Skeletal muscle tissue (tissue), 5 donors: ENCODE data around the gene SSX2B. TPM values are rescaled to one million over a fixed set of nuclear protein-coding genes. Genes with fewer than 3 reads are reported as not detected.
"Not testable (repeated sequence)": the region's sequence is repeated elsewhere in the genome, so short reads cannot be mapped to it uniquely, and the experiment has no call there.

Experiments used
- H3K27ac ChIP-seq: one replicate; pipeline ENCODE4 v1.7.0; 2013; ENCODE audit warnings: mild to moderate bottlenecking, low read depth, low read length, inconsistent platforms
- H3K27me3 ChIP-seq, 3 donors: one replicate each; pipeline ENCODE4 v1.7.0; 2013; ENCODE audit warnings: low read length in 3 of 3; ENCODE audit not compliant: control insufficient read depth in 3 of 3, insufficient read depth in 3 of 3
- H3K36me3 ChIP-seq, 3 donors: one replicate each; pipeline ENCODE4 v1.7.0; 2013; ENCODE audit warnings: low read length in 3 of 3; ENCODE audit not compliant: control insufficient read depth in 3 of 3, insufficient read depth in 3 of 3
- H3K4me1 ChIP-seq, 3 donors: one replicate each; pipeline ENCODE4 v1.7.0; 2013; ENCODE audit warnings: low read length in 3 of 3, mild to moderate bottlenecking in 3 of 3; ENCODE audit not compliant: control insufficient read depth in 3 of 3, insufficient read depth in 3 of 3
- H3K4me3 ChIP-seq, 3 donors: one replicate each; pipeline ENCODE4 v1.7.0; 2013; ENCODE audit warnings: low read length in 3 of 3
- H3K9ac ChIP-seq, 3 donors: one replicate each; pipeline ENCODE4 v1.7.0; 2013; ENCODE audit warnings: low read length in 3 of 3, mild to moderate bottlenecking in 3 of 3, moderate library complexity in 2 of 3, low read depth in 1 of 3
- H3K9me3 ChIP-seq, 3 donors: one replicate each; pipeline ENCODE4 v1.7.0; 2013; ENCODE audit warnings: low read length in 3 of 3; ENCODE audit not compliant: control insufficient read depth in 3 of 3
- small RNA-seq: library from RNA; depleted of rRNA; stranded (forward); fragments of <200 nt; gene quantifications from one replicate; pipeline ENCODE3, GENCODE V24; 2014
- total RNA-seq: library from RNA; depleted of rRNA; stranded (reverse); fragments of >200 nt; gene quantifications from one replicate; pipeline ENCODE4 v1.2.3, GENCODE V29; 2014
- donor health status: Osteomylitis.

SSX2B gene, protein sequence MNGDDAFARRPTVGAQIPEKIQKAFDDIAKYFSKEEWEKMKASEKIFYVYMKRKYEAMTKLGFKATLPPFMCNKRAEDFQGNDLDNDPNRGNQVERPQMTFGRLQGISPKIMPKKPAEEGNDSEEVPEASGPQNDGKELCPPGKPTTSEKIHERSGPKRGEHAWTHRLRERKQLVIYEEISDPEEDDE
- not detected for total RNA-seq

DNA sequence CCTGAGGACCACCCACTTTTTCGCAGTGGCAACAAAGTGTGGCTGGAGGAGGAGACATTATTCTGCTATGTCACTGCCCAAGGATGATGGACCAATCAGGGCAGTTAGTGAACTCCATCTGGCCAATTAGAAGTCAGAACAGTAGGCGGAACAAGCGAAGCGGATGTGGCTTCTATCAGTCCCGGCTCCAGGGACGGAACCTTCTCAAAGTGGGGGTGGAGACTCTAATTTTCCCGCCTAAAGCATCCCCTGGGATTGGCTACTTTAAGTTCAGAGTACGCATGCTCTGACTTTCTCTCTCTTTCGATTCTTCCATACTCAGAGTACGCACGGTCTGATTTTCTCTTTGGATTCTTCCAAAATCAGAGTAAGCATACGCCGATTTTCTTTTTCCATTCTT is at the start of gene SSX2B:
Gene SSX2B (plus strand): TSS at position 301 of the 400 bp plus-strand sequence. CDS start 1,429 bp downstream, outside the sequence.
- H3K9me3 ChIP-seq, H3K27ac ChIP-seq, H3K27me3 ChIP-seq, H3K4me1 ChIP-seq, H3K4me3 ChIP-seq, H3K9ac ChIP-seq, H3K36me3 ChIP-seq: not testable (repeated sequence)

DNA sequence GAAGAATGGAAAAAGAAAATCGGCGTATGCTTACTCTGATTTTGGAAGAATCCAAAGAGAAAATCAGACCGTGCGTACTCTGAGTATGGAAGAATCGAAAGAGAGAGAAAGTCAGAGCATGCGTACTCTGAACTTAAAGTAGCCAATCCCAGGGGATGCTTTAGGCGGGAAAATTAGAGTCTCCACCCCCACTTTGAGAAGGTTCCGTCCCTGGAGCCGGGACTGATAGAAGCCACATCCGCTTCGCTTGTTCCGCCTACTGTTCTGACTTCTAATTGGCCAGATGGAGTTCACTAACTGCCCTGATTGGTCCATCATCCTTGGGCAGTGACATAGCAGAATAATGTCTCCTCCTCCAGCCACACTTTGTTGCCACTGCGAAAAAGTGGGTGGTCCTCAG is 44.0 kb upstream of the SSX2B start, which contains the start of gene SSX2:
Gene SSX2 (minus strand): TSS at position 101 of the 400 bp plus-strand sequence. CDS start 1,429 bp downstream, outside the sequence.
- H3K27ac ChIP-seq, H3K9me3 ChIP-seq: not testable (repeated sequence)

DNA sequence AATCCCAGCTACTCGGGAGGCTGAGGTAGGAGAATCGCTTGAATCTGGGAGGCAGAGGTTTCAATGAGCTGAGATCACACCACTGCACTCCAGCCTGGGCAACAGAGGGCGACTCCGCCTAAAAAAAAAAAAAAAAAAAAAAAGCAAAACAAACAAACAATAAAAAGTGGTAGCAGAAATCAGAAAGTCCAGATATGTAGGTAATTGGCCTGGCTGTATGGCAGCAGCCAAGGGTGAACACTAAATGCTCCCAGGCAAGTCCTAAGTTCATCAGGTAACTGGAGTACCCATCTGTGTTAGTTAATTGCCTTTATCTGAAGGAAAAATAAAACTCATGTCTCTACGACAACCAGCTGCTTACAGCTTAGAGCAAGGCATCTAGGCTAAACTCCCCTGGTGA is 14.9 kb downstream of the SSX2B start:
- H3K9ac ChIP-seq, H3K36me3 ChIP-seq, H3K27me3 ChIP-seq, H3K4me1 ChIP-seq, H3K9me3 ChIP-seq, H3K27ac ChIP-seq, H3K4me3 ChIP-seq: not testable (repeated sequence)

More for the DNA sequence above, 44.0 kb upstream of the SSX2B start, which contains the start of gene SSX2:
- H3K36me3 ChIP-seq, H3K4me1 ChIP-seq, H3K4me3 ChIP-seq, H3K27me3 ChIP-seq, H3K9ac ChIP-seq: not testable (repeated sequence)

DNA sequence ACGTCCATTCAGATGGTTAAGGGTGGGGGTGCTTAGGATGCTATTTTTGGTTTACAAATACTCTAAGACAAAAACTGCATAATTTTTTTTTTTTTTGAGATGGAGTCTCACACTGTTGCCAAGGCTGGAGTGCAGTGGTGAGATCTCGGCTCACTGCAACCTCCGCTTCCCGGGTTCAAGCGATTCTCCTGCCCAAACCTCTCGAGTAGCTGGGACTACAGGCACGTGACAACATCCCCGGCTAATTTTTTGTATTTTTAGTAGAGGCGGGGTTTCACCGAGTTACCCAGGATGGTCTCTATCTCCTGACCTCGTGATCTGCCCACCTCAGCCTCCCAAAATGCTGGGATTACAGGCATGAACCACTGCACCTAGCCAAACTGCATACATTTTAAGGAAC is 22.5 kb downstream of the SSX2B start:
- H3K9me3 ChIP-seq, H3K4me1 ChIP-seq, H3K36me3 ChIP-seq, H3K4me3 ChIP-seq, H3K27ac ChIP-seq, H3K9ac ChIP-seq, H3K27me3 ChIP-seq: not testable (repeated sequence)

DNA sequence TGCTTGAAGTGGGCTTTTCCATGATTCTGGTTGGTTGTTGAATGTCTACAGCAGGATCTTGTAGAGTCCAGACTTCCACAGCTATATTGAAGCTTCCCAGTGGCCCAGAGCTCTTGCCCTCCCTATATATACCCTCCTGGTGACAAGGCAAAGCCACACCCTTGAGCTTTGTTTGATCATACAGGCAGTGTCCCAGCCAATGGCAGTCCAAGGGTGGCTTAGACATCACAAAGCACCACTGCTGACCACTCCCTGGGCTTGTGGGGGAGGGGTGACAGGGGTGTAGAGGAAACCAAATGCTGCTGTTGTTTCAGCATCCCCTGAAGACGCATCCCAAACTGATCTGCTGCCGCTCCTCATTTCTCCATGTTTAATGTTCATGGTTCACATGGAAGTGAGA is 46.3 kb downstream of the SSX2B start, which contains the start of gene SPANXN5:
Gene SPANXN5 (minus strand): TSS at position 101 of the 400 bp plus-strand sequence. CDS start 79 bp downstream, at position 22.
- H3K4me3 ChIP-seq, H3K27ac ChIP-seq, H3K9me3 ChIP-seq, H3K4me1 ChIP-seq, H3K36me3 ChIP-seq, H3K27me3 ChIP-seq, H3K9ac ChIP-seq: not testable (repeated sequence)

DNA sequence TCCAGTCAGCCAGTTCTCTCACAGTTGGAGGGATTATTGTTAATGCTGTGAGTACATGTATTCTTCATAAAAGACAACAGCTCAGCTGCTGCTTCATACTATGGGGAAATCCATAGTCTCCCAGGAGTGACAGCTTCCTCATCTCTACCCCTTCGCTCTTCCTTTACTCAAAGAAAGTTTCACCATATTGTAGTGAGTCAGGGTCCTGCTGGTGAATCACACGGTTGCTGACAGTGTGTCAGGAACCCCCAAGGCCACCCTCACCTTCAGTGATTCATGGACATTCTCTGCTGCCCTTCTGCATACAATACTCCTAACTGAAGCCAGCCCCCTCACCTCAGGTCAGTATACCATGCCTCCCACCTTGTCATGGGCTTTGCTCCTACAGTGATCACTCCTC is 53.8 kb downstream of the SSX2B start:
- H3K27me3 ChIP-seq, H3K9me3 ChIP-seq: not testable (repeated sequence)

More for the DNA sequence above, 53.8 kb downstream of the SSX2B start:
- not testable (repeated sequence) for H3K4me1 ChIP-seq, H3K27ac ChIP-seq, H3K4me3 ChIP-seq, H3K9ac ChIP-seq, H3K36me3 ChIP-seq

Small RNA genes within 50 kb of the gene (small RNA-seq; reads per million reads assigned to genes)
- gene AC244505.3 (not detected), gene AC244505.5 (not detected), gene AC244505.6 (not detected), gene AC244505.7 (not detected)

Other genes with a start within 250 kb of the SSX2B start
- not detected for gene XAGE1B, start 234.2 kb upstream of the SSX2B start, total RNA-seq
- not detected for gene SSX7, start 96.4 kb upstream of the SSX2B start, total RNA-seq
- not detected for gene SSX2, start 44.1 kb upstream of the SSX2B start, total RNA-seq
- not detected for gene SPANXN5, start 46.2 kb downstream of the SSX2B start, total RNA-seq
- not detected for gene XAGE5, start 60.0 kb downstream of the SSX2B start, total RNA-seq
- not detected for gene XAGE3, start 116.8 kb downstream of the SSX2B start, total RNA-seq
- 21.9 TPM for gene FAM156B, start 146.1 kb downstream of the SSX2B start, total RNA-seq
- 3.7 TPM for gene FAM156A, start 207.3 kb downstream of the SSX2B start, total RNA-seq